HepG2 (cell line): ENCODE results near the gene ING2. TPM values are rescaled to one million over a fixed set of nuclear protein-coding genes. Genes with fewer than 3 reads are reported as not detected.

Experiments
- BRD4 ChIP-seq: sonication (generic); formaldehyde crosslinking; IDR thresholded peaks from 2 replicates; pipeline ENCODE4 v1.4.0; 2020; ENCODE audit warnings: missing genetic modification reagents
- CBX5 ChIP-seq: sonication (generic); formaldehyde crosslinking; IDR thresholded peaks from 2 replicates; pipeline ENCODE4 v1.4.0; 2020; ENCODE audit warnings: missing genetic modification reagents, borderline replicate concordance
- FLYWCH1 ChIP-seq: sonication (generic); formaldehyde crosslinking; IDR thresholded peaks from 2 replicates; pipeline ENCODE4 v1.8.1; 2023; ENCODE audit warnings: mild to moderate bottlenecking, missing genetic modification reagents
- FOXM1 ChIP-seq: sonication (generic); formaldehyde crosslinking; IDR thresholded peaks from 2 replicates; pipeline ENCODE4 v1.5.0; 2020; ENCODE audit warnings: missing genetic modification reagents
- FOXO1 ChIP-seq: sonication (generic); formaldehyde crosslinking; IDR thresholded peaks from 2 replicates; pipeline ENCODE4 v1.4.0; 2020; ENCODE audit warnings: missing genetic modification reagents
- HDAC1 ChIP-seq: sonication (generic); formaldehyde crosslinking; IDR thresholded peaks from 2 replicates; pipeline ENCODE4 v1.5.1; 2020; ENCODE audit warnings: mild to moderate bottlenecking, missing genetic modification reagents
- HMGXB3 ChIP-seq: sonication (generic); formaldehyde crosslinking; IDR thresholded peaks from 2 replicates; pipeline ENCODE4 v1.4.0; 2020; ENCODE audit warnings: missing genetic modification reagents, borderline replicate concordance
- KLF16 ChIP-seq, 2 experiments: sonication (generic) in 1 of 2; formaldehyde crosslinking in 1 of 2; IDR thresholded peaks; 2 replicates each; pipeline versions ENCODE4 v1.6.1 to v1.8.0; 2016 to 2023; ENCODE audit warnings: missing genetic modification reagents in 2 of 2, missing compliant biosample characterization in 1 of 2
- MYPOP ChIP-seq: sonication (generic); formaldehyde crosslinking; IDR thresholded peaks from 2 replicates; pipeline ENCODE4 v1.8.1; 2023; ENCODE audit warnings: mild to moderate bottlenecking, moderate library complexity, missing genetic modification reagents
- NAIF1 ChIP-seq: sonication (generic); formaldehyde crosslinking; IDR thresholded peaks from 2 replicates; pipeline ENCODE4 v1.5.0; 2020; ENCODE audit warnings: mild to moderate bottlenecking, missing genetic modification reagents, borderline replicate concordance
- NONO ChIP-seq, 2 experiments: fragments of 450-650 bp in 1 of 2; sonication (generic) in 1 of 2; formaldehyde crosslinking in 1 of 2; IDR thresholded peaks in 1 of 2; conservative IDR thresholded peaks in 1 of 2; 2 replicates each; pipeline versions ENCODE4 v1.6.1 to v1.8.0; 2017 to 2022; ENCODE audit warnings: mild to moderate bottlenecking in 1 of 2, missing genetic modification reagents in 1 of 2, moderate library complexity in 1 of 2
- SP1 ChIP-seq, 2 experiments: fragments of 450-650 bp in 1 of 2; sonication (generic) in 1 of 2; formaldehyde crosslinking in 1 of 2; IDR thresholded peaks; 2 replicates each; pipeline versions ENCODE4 v1.4.0 to v1.6.1; 2016 to 2020; ENCODE audit warnings: missing genetic modification reagents in 1 of 2
- TBP ChIP-seq: sonication (generic); formaldehyde crosslinking; IDR thresholded peaks from 2 replicates; pipeline ENCODE4 v1.5.0; 2020; ENCODE audit warnings: missing genetic modification reagents
- ZFP91 ChIP-seq: sonication (generic); formaldehyde crosslinking; IDR thresholded peaks from 2 replicates; pipeline ENCODE4 v1.9.0; 2022; ENCODE audit warnings: missing genetic modification reagents, mild to moderate bottlenecking, borderline replicate concordance
- ZNF124 ChIP-seq: sonication (generic); formaldehyde crosslinking; IDR thresholded peaks from 2 replicates; pipeline ENCODE4 v1.4.0; 2020; ENCODE audit warnings: missing genetic modification reagents
- ZNF431 ChIP-seq: sonication (generic); formaldehyde crosslinking; IDR thresholded peaks from 2 replicates; pipeline ENCODE4 v1.9.0; 2022; ENCODE audit warnings: missing genetic modification reagents, low read depth, mild to moderate bottlenecking, borderline replicate concordance
- ZNF766 ChIP-seq: sonication (generic); formaldehyde crosslinking; IDR thresholded peaks from 2 replicates; pipeline ENCODE4 v1.5.0; 2020; ENCODE audit warnings: missing genetic modification reagents, borderline replicate concordance
- polyA plus RNA-seq, 8 experiments: library from polyadenylated mRNA; depleted of rRNA in 3 of 8; stranded (reverse) in 7 of 8; unstranded in 1 of 8; fragments of >200 nt; fragmentation: Illumina TruSeq in 4 of 8; extraction: Trizol in 4 of 8; gene quantifications; 2 replicates each; pipeline versions ENCODE4 v1.2.1 to v1.2.3, GENCODE V29; 2011 to 2016; ENCODE audit warnings: low read depth in 4 of 8, missing spikeins in 1 of 8, mixed read lengths in 1 of 8; ENCODE audit not compliant: insufficient read depth in 1 of 8
- total RNA-seq, 5 experiments: library from RNA; depleted of rRNA; stranded (reverse); fragments of >200 nt; fragmentation: Illumina TruSeq; extraction: Trizol; gene quantifications; 2 replicates each; pipeline ENCODE4 v1.2.3, GENCODE V29; 2016; ENCODE audit warnings: low read depth in 1 of 5

ING2 gene
- total and polyA plus RNA-seq, 2 of the 13 experiments (the other 11 are each of a cell fraction or from before 2014, with no cell fraction given), result 6.6 to 12.4 TPM

GRCh38 chr4:183504064-183504929 is 561 bp upstream of the ING2 start (continued):
- TF ChIP-seq HMGXB3, result peak; percentile 22; the same call in 1 of the 2 replicates
- TF ChIP-seq CBX5 (CRISPR knock-in tag), result peak; percentile 26; the same call in 1 of the 2 replicates
- TF ChIP-seq TBP (CRISPR knock-in tag), result no peak
- TF ChIP-seq MYPOP (CRISPR knock-in tag), result peak; percentile 83
- no peak for TF ChIP-seq FLYWCH1 (CRISPR knock-in tag)
- TF ChIP-seq NAIF1 (CRISPR knock-in tag), result peak; percentile 62; the same call in 1 of the 2 replicates
- 0 out of 2 replicates have a peak, but pooled peaks have one; percentile 19 for TF ChIP-seq FOXM1
- 0 out of 2 replicates have a peak, but pooled peaks have one; percentile 23 for TF ChIP-seq BRD4 (CRISPR knock-in tag)
- peak; percentile 48; the same call in 1 of the 2 replicates for TF ChIP-seq ZNF431
- TF ChIP-seq NONO (IDR thresholded peaks at IDR 0.05), result no peak
- peak; percentile 40; the same call in 1 of the 2 replicates for TF ChIP-seq NONO (CRISPR knock-in tag; conservative IDR thresholded peaks at IDR 0.05)
- peak; percentile 100 for TF ChIP-seq ZFP91 (CRISPR knock-in tag)
- 0 out of 2 replicates have a peak, but pooled peaks have one; percentile 19 for TF ChIP-seq ZNF124 (CRISPR knock-in tag)
- 0 out of 2 replicates have a peak, but pooled peaks have one; percentile 4 for TF ChIP-seq FOXO1 (CRISPR knock-in tag)
- TF ChIP-seq SP1 (IDR thresholded peaks at IDR 0.05), result no peak
- TF ChIP-seq SP1 (CRISPR knock-in tag; IDR thresholded peaks at IDR 0.05), result peak; percentile 68
- peak in 1 of 2 experiments; percentile 89; a peak in 2 of 4 replicates for TF ChIP-seq KLF16 (CRISPR knock-in tag; IDR thresholded peaks at IDR 0.05)
- peak; percentile 79; the same call in 1 of the 2 replicates for TF ChIP-seq HDAC1
- TF ChIP-seq ZNF766 (CRISPR knock-in tag), result 0 out of 2 replicates have a peak, but pooled peaks have one; percentile 52
